ENCODE data around the gene KCNN3.

Gene KCNN3

GRCh38 chr1:154878371-154879037, 8.4 kb upstream of the KCNN3 start:
- no peak for FAIRE-seq

GRCh38 chr1:154877370-154877974, 7.4 kb upstream of the KCNN3 start:
- FAIRE-seq: no peak

- no peak for FAIRE-seq
These were observed 6.8 kb upstream of the KCNN3 start for GRCh38 chr1:154876842-154877369.

- FAIRE-seq: no peak
These were observed 4.4 kb upstream of the KCNN3 start for GRCh38 chr1:154874465-154874864.

GRCh38 chr1:154873321-154873950, 3.4 kb upstream of the KCNN3 start:
- no peak for FAIRE-seq

GRCh38 chr1:154871374-154871773, 1.3 kb upstream of the KCNN3 start:
- no peak for FAIRE-seq

GRCh38 chr1:154870734-154871133, 653 bp upstream of the KCNN3 start:
- no peak for FAIRE-seq

- no peak for FAIRE-seq
These were observed 548 bp downstream of the KCNN3 start for GRCh38 chr1:154869351-154870114.

GRCh38 chr1:154867841-154868605, 2.1 kb downstream of the KCNN3 start:
- FAIRE-seq: no peak

GRCh38 chr1:154867064-154867825, 2.8 kb downstream of the KCNN3 start:
- no peak for FAIRE-seq

- FAIRE-seq: no peak
These were observed 3.6 kb downstream of the KCNN3 start for GRCh38 chr1:154866257-154867063.

GRCh38 chr1:154865442-154866256, 4.4 kb downstream of the KCNN3 start:
- no peak for FAIRE-seq

GRCh38 chr1:154864189-154864975, 5.7 kb downstream of the KCNN3 start:
- no peak for FAIRE-seq

- no peak for FAIRE-seq
These were observed 6.5 kb downstream of the KCNN3 start for GRCh38 chr1:154863315-154864174.

- FAIRE-seq: no peak
These were observed 7.2 kb downstream of the KCNN3 start for GRCh38 chr1:154862907-154863306.

GRCh38 chr1:154861607-154862094, 8.4 kb downstream of the KCNN3 start:
- FAIRE-seq: no peak

GRCh38 chr1:154860156-154860870, 9.8 kb downstream of the KCNN3 start:
- no peak for FAIRE-seq
